GM21381 (cell line): Measurements from ENCODE around the gene WEE1.
"Not testable (repeated sequence)": the region's sequence is repeated elsewhere in the genome, so short reads cannot be mapped to it uniquely, and the experiment has no call there.

Experiments used
- ATAC-seq: cut with Tn5 transposase; IDR thresholded peaks from one replicate; pipeline ENCODE4 v1.9.1; 2021; ENCODE audit warnings: mild to moderate bottlenecking, moderate library complexity; ENCODE audit not compliant: unreplicated experiment

Gene WEE1

DNA sequence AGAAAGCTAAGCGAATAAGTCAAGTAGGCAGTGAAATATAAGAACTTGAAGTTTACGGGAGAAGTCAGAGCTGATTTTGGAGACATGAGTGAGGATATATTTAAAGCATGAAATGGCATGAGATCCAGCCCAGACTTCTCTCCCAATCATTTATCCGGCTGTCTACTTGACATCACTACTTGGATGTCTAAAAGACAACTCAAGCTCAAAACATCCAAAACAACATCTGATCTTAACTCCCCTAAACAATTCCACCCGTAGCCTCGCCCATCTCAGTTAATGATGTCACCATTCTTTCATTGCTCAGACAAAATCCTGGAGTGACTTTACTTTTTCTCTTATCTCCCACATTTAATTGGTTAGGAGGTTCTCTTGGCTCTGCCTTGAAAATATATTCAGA, 44.5 kb downstream of the WEE1 start:
- ATAC-seq, result no peak

DNA sequence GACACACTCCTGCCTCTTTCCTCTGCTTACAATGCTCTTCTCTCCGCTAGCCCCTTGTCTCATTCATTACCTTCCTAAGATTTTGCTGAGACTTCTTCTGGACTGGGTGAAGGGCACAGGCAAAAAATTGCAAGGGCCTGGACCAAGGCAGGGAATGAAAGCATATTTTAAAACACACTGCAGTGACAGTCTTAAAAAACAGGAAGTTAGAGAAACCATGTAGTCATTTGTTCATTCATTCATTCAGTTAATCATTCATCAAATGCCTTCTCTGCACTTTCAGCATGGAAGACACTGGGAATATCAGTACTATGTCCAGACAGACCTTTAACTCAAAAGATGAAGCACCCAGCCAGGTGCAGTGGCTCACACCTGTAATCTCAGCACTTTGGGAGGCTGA, 45.5 kb downstream of the WEE1 start:
- no peak for ATAC-seq

DNA sequence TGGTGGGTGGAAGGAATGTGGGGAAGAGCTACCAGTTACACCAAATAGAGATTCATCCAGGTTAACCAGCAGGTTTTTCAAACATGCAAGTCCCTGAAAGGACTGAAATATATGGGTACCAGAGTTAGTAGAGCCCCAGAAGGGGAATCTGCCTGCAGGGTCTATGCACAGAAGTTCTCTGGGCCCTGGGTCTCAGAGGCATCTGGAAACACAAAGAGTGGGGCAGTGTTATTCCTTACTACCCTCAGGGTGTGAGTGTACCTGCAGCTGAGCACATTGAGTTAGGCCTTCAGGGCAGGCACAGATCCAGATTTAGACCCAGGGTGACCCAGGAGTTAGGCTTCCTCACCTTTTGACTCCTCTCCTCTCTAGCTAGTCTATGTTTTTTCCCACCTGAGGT, 46.5 kb downstream of the WEE1 start:
- ATAC-seq, result no peak

DNA sequence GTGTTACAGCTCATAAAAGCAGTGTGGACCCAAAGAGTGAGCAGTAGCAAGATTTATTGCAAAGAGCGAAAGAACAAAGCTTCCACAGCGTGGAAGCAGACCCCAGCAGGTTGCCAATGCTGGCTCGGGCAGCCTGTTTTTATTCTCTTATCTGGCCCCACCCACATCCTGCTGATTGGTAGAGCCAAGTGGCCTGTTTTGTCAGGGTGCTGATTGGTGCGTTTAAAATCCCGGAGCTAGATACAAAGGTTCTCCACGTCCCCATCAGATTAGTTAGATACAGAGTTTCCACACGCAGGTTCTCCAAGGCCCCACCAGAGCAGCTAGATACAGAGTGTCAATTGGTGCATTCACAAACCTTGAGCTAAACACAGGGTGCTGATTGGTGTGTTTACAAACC, 48.9 kb downstream of the WEE1 start:
- not testable (repeated sequence) for ATAC-seq

DNA sequence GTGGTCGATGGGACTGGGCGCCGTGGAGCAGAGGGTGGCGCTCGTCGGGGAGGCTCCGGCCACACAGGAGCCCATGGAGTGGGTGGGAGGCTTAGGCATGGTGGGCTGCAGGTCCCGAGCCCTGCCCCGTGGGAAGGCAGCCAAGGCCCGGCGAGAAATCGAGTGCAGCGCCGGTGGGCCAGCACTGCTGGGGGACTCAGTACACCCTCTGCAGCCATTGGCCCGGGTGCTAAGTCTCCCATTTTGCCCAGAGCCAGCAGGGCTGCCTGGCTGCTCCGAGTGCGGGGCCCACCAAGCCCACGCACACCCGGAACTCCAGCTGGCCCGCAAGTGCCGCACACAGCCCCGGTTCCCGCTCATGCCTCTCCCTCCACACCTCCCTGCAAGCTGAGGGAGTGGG, 49.6 kb downstream of the WEE1 start:
- not testable (repeated sequence) for ATAC-seq

GRCh38 chr11:9624448-9624847, 51.0 kb downstream of the WEE1 start:
- ATAC-seq, result no peak

DNA sequence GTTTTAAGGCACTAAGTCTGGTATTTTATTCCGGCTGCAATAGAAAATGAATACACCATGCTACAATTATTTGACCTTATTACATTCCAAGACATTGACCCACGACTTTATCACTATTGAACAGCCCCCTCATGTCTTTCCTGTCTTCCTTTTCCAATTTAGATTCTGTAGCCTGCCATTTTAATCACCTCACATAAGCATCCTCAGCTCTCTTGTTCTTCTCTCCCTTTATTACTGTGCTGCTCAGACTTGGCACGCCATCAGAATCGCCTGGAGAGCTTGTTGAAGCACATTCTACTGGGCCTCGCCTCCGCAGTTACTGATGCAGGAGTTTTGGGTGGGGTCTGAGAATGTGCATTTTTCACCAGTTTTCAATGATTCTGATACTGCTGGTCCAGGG, 51.7 kb downstream of the WEE1 start:
- ATAC-seq, result no peak

GRCh38 chr11:9625728-9626127, 52.3 kb downstream of the WEE1 start:
- no peak for ATAC-seq

- ATAC-seq, result no peak
These were observed 53.3 kb downstream of the WEE1 start for GRCh38 chr11:9626496-9627394.

- ATAC-seq, result no peak
These were observed 55.6 kb downstream of the WEE1 start for GRCh38 chr11:9629064-9629463.

DNA sequence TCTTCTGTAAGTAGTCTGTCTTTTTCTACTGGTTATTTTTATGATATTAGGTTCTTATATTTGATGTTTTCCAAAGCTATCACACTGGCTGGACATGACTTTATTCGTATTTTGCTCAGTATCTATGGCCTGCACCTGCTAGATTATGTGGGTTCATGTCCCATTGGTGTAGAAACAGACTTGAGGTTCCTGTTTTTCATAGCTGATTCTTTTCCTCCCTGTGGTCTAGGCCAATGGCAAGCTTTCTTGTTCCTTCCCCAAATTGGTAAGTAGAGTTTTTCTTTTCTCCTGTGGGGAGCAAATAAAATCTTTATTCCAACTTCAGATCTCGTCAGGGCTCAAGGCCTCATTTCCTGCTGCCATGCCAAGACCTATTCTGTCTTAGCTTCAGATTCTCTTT, 60.2 kb downstream of the WEE1 start:
- no peak for ATAC-seq

- no peak for ATAC-seq
These were observed 63.2 kb downstream of the WEE1 start for GRCh38 chr11:9636691-9637090.

- ATAC-seq, result no peak
These were observed 65.6 kb downstream of the WEE1 start for GRCh38 chr11:9639099-9639498.
